ENCODE measurements around the gene SAMD9L. TPM values are rescaled to one million over a fixed set of nuclear protein-coding genes. Genes with fewer than 3 reads are reported as not detected.

The SAMD9L gene
- 57.3 TPM for polyA plus RNA-seq

GRCh38 chr7:93148144-93148543 lies at the start of gene SAMD9L:
Gene SAMD9L, minus strand, starts transcription at chr7:93148385. Its CDS starts 12,414 bp downstream, at chr7:93135971.
- peak within 1 kb of the TSS; percentile 84 to 95 (median 94) for H3K27ac Mint-ChIP-seq

DNA sequence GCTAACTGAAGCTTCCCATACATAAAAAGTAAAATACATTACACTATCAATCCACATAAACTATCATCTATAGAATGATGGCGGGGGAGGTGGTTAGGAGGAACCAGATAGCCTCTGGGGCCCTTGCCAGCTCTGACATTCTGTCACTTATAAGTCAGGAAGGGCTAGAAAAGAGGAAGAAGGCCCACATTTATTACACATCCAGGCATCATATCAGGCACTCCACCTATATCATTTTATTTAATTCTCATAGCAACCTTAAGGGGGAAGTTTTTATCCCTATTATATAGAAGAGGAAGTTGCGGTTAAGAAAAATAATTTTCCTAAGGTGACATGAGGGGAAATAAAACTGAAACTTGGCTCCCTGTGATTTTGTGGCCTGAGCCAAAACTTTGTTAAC lies 48.2 kb upstream of the SAMD9L start:
- peaks cover 5% of the 10 kb centered on the region for H3K27me3 Mint-ChIP-seq
- H3K36me3 Mint-ChIP-seq = no peaks in the 10 kb centered on the region
- H3K4me3 Mint-ChIP-seq = no peak overlapping the region
- no peaks in the 10 kb centered on the region for H3K9me3 Mint-ChIP-seq
- H3K27ac Mint-ChIP-seq = no peak overlapping the region
- H3K4me1 Mint-ChIP-seq = peaks cover 0 to 3% (median 0%) of the 10 kb centered on the region in 3 donors

More at GRCh38 chr7:93148144-93148543, at the start of gene SAMD9L:
- Mint-ChIP-seq H3K4me1 (peaks cover 37 to 51% (median 40%) of the 10 kb centered on the region in 3 donors), H3K36me3 (peaks cover 11% of the 10 kb centered on the region), H3K9me3 (no peaks in the 10 kb centered on the region), H3K27me3 (no peaks in the 10 kb centered on the region), H3K4me3 (peak within 1 kb of the TSS; percentile 90 to 97 (median 94))

GRCh38 chr7:93194386-93194785 lies 46.2 kb upstream of the SAMD9L start:
- H3K36me3 Mint-ChIP-seq = no peaks in the 10 kb centered on the region
- H3K27me3 Mint-ChIP-seq = peaks cover 9% of the 10 kb centered on the region
- no peak overlapping the region for H3K27ac Mint-ChIP-seq
- no peak overlapping the region for H3K4me3 Mint-ChIP-seq
- no peaks in the 10 kb centered on the region for H3K9me3 Mint-ChIP-seq
- H3K4me1 Mint-ChIP-seq = peaks cover 0 to 3% (median 1%) of the 10 kb centered on the region in 3 donors

DNA sequence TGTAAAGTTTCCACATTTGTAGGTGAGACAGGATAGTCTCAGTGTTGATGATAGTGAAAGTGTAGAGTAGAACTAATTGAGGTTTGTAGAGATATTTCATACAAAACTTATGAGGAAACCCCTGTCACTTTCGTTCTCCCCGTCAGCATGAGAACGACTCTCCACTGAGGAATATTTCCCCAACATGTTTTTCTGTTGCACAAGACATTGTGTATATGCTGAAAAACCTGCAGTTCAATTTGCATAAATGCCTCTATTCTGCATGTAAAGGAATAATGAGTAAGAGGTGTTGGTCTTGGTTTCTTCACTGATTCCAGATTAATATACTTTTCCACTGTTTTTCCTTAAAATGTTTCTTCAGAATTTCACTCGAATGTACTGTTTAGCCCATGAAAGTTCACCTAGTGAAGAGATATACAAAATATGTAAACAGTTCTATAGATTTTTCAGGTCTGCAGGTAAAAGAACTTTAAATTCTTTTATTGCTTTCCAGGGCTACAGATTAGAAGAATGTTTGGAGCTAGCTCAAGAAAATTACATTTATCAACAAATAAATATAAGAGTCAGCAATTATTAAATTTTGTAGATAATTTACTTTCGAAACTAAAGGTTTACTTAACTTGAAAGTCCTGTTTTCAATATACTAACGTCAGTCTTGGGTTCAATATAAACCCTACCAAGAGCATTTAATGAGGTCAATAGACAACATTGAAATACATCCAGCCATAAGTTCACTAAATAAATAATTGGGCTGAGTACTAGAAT lies 40.9 kb upstream of the SAMD9L start:
- peaks cover 3% of the 10 kb centered on the region for H3K36me3 Mint-ChIP-seq
- peaks cover 0 to 3% (median 1%) of the 10 kb centered on the region in 3 donors for H3K4me1 Mint-ChIP-seq
- H3K4me3 Mint-ChIP-seq = no peak overlapping the region
- H3K9me3 Mint-ChIP-seq = no peaks in the 10 kb centered on the region
- H3K27me3 Mint-ChIP-seq = peaks cover 9% of the 10 kb centered on the region
- H3K27ac Mint-ChIP-seq = no peak overlapping the region

- Mint-ChIP-seq H3K27ac (no peak overlapping the region), H3K36me3 (peaks cover 3% of the 10 kb centered on the region), H3K4me1 (peaks cover 0 to 1% (median 0%) of the 10 kb centered on the region in 3 donors), H3K9me3 (no peaks in the 10 kb centered on the region), H3K27me3 (peaks cover 2% of the 10 kb centered on the region), H3K4me3 (no peak overlapping the region)
Observed at GRCh38 chr7:93185303-93186027, 37.3 kb upstream of the SAMD9L start.

GRCh38 chr7:93179173-93179572 lies 31.0 kb upstream of the SAMD9L start:
- Mint-ChIP-seq H3K27ac (no peak overlapping the region), H3K9me3 (no peaks in the 10 kb centered on the region), H3K4me3 (no peak overlapping the region), H3K27me3 (no peaks in the 10 kb centered on the region), H3K4me1 (no peaks in the 10 kb centered on the region), H3K36me3 (peaks cover 1% of the 10 kb centered on the region)

GRCh38 chr7:93178213-93178612 lies 30.0 kb upstream of the SAMD9L start:
- H3K9me3 Mint-ChIP-seq = peaks cover 0 to 2% (median 0%) of the 10 kb centered on the region in 3 donors
- H3K4me3 Mint-ChIP-seq = no peak overlapping the region
- no peaks in the 10 kb centered on the region for H3K4me1 Mint-ChIP-seq
- no peak overlapping the region for H3K27ac Mint-ChIP-seq
- H3K27me3 Mint-ChIP-seq = no peaks in the 10 kb centered on the region
- H3K36me3 Mint-ChIP-seq = peaks cover 4% of the 10 kb centered on the region

DNA sequence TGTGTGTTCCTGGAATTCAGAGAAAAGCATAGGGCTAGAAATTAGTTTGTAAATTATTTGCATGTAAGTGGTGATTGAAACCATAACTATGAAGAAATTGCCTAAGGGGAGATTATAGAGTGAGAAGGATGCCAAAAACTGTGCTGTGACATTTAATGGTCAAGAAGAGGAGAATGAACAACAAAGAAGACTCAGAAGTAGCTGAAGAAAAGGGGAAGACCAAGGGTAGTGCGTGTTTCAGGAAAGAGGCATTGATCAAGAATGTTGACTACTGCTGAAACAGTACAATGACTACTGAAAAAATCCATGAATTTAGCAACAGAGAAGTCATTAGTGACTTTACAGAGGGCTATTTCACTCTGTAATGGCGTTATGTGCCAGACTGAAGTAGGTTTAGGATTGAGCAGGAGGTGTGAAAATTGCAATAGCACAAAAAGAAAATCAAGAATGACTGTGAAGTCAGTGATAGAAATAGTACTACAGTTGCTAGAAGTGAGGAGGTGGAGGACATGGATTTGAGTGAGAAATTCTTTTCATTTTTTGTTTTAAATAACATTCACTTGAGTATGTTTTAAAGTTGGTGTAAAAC lies 28.9 kb upstream of the SAMD9L start:
- Mint-ChIP-seq H3K4me1 (no peaks in the 10 kb centered on the region), H3K27me3 (no peaks in the 10 kb centered on the region), H3K4me3 (no peak overlapping the region), H3K9me3 (peaks cover 5 to 6% (median 5%) of the 10 kb centered on the region in 3 donors), H3K36me3 (peaks cover 4% of the 10 kb centered on the region), H3K27ac (no peak overlapping the region)

DNA sequence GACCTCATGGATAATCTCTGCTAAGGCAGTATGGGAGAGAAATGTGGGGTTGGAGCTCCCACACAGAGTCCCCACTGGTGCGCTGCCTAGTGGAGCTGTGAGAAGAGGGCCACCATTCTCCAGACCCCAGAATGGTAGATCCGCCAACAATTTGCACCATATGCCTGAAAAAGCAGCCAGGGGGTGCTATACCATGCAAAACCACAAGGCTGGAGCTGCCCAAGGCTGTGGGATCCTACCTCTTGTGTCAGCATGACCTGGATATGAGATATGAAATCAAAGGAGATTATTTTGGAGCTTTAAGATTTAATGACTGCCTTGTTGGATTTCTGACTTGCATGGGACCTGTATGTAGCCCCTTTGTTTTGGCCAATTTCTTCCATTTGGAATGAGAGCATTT lies 27.0 kb upstream of the SAMD9L start:
- Mint-ChIP-seq H3K9me3 (peaks cover 10 to 17% (median 11%) of the 10 kb centered on the region in 3 donors), H3K4me1 (no peaks in the 10 kb centered on the region), H3K36me3 (peaks cover 6% of the 10 kb centered on the region), H3K27ac (no peak overlapping the region), H3K27me3 (no peaks in the 10 kb centered on the region), H3K4me3 (no peak overlapping the region)

DNA sequence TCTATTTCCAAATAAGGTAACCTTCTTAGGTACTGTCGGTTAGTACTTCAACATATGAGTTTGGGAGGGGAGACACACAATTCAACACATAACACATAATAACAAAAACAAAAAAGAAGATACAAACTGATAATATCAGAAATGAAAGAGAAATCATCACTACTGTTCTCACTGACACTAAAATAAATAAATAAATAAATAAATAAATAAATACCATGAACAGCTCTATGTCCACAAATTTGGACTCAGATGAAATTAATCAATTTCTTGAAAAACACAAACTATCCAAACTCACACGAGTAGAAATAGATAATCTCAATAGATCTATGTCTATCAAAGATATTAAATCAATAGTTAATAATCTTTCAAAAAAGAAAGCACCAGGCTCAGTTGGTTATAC lies 24.5 kb upstream of the SAMD9L start:
- no peaks in the 10 kb centered on the region for H3K4me1 Mint-ChIP-seq
- peaks cover 11 to 29% (median 20%) of the 10 kb centered on the region in 3 donors for H3K9me3 Mint-ChIP-seq
- H3K27ac Mint-ChIP-seq = peak overlapping the region in 1 of 3 donors; percentile 16
- peaks cover 6% of the 10 kb centered on the region for H3K36me3 Mint-ChIP-seq
- H3K27me3 Mint-ChIP-seq = no peaks in the 10 kb centered on the region
- H3K4me3 Mint-ChIP-seq = no peak overlapping the region

- Mint-ChIP-seq H3K27ac (no peak overlapping the region), H3K4me3 (peak overlapping the region in 1 of 4 donors; percentile 36), H3K36me3 (peaks cover 8% of the 10 kb centered on the region), H3K27me3 (no peaks in the 10 kb centered on the region), H3K9me3 (peaks cover 17 to 38% (median 26%) of the 10 kb centered on the region in 3 donors), H3K4me1 (no peaks in the 10 kb centered on the region)
Observed at GRCh38 chr7:93171606-93172226, 23.5 kb upstream of the SAMD9L start.

GRCh38 chr7:93165447-93165846 lies 17.3 kb upstream of the SAMD9L start:
- H3K27me3 Mint-ChIP-seq = no peaks in the 10 kb centered on the region
- H3K4me1 Mint-ChIP-seq = peaks cover 6 to 13% (median 13%) of the 10 kb centered on the region in 3 donors
- H3K36me3 Mint-ChIP-seq = peaks cover 7% of the 10 kb centered on the region
- H3K9me3 Mint-ChIP-seq = peaks cover 9 to 44% (median 21%) of the 10 kb centered on the region in 3 donors
- H3K27ac Mint-ChIP-seq = peak overlapping the region; percentile 55 to 83 (median 81)
- peak overlapping the region in 3 of 4 donors; percentile 10 to 67 (median 58) for H3K4me3 Mint-ChIP-seq

- H3K9me3 Mint-ChIP-seq = peaks cover 9 to 46% (median 24%) of the 10 kb centered on the region in 3 donors
- peaks cover 7% of the 10 kb centered on the region for H3K36me3 Mint-ChIP-seq
- H3K27me3 Mint-ChIP-seq = no peaks in the 10 kb centered on the region
- peak overlapping the region; percentile 55 to 81 (median 76) for H3K27ac Mint-ChIP-seq
- no peak overlapping the region for H3K4me3 Mint-ChIP-seq
- H3K4me1 Mint-ChIP-seq = peaks cover 6 to 13% (median 13%) of the 10 kb centered on the region in 3 donors
Observed at GRCh38 chr7:93164766-93165165, 16.6 kb upstream of the SAMD9L start.

- peaks cover 2 to 25% (median 13%) of the 10 kb centered on the region in 3 donors for H3K9me3 Mint-ChIP-seq
- no peaks in the 10 kb centered on the region for H3K27me3 Mint-ChIP-seq
- H3K36me3 Mint-ChIP-seq = peaks cover 6% of the 10 kb centered on the region
- H3K4me3 Mint-ChIP-seq = no peak overlapping the region
- peak overlapping the region in 1 of 3 donors; percentile 17 for H3K27ac Mint-ChIP-seq
- peaks cover 6 to 13% (median 11%) of the 10 kb centered on the region in 3 donors for H3K4me1 Mint-ChIP-seq
Observed at GRCh38 chr7:93161181-93161762, 13.1 kb upstream of the SAMD9L start.
